ENCODE results near the gene LRRC4B.

The LRRC4B gene

DNA sequence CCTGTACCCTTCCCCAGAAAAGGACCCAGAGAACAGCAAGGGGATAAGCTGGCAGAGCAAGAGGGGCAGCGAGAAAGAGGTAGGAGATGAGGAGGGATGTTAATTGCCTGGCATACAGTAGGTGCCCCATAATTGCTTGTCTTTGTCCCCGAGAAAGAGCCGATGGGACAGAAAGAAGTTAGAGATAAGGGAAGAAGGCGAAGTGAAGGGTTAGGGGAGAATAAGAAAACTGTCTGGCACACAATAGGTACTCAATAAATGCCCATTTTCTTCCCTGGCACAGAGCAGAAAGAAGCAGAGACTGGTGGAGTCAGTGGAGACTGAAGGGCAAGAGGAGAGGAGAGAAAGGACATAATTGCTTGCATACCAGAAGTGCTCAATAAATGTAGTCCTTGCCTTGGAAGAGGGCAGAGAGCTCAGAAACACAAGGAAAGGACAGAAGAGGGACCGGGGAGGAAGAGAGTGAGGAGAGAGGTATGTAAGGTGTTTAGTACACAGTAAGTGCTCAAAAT is 73.2 kb downstream of the LRRC4B start:
- TF ChIP-seq, protein P1, sequence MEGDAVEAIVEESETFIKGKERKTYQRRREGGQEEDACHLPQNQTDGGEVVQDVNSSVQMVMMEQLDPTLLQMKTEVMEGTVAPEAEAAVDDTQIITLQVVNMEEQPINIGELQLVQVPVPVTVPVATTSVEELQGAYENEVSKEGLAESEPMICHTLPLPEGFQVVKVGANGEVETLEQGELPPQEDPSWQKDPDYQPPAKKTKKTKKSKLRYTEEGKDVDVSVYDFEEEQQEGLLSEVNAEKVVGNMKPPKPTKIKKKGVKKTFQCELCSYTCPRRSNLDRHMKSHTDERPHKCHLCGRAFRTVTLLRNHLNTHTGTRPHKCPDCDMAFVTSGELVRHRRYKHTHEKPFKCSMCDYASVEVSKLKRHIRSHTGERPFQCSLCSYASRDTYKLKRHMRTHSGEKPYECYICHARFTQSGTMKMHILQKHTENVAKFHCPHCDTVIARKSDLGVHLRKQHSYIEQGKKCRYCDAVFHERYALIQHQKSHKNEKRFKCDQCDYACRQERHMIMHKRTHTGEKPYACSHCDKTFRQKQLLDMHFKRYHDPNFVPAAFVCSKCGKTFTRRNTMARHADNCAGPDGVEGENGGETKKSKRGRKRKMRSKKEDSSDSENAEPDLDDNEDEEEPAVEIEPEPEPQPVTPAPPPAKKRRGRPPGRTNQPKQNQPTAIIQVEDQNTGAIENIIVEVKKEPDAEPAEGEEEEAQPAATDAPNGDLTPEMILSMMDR (conservative IDR thresholded peaks at IDR 0.05; ENCODE audit: low read depth, low read length): no peak
- no peak for DNase-seq (ENCODE audit: low read depth)
- H3K4me3 ChIP-seq (ENCODE audit: low read depth, low read length): no peak overlapping the region

DNA sequence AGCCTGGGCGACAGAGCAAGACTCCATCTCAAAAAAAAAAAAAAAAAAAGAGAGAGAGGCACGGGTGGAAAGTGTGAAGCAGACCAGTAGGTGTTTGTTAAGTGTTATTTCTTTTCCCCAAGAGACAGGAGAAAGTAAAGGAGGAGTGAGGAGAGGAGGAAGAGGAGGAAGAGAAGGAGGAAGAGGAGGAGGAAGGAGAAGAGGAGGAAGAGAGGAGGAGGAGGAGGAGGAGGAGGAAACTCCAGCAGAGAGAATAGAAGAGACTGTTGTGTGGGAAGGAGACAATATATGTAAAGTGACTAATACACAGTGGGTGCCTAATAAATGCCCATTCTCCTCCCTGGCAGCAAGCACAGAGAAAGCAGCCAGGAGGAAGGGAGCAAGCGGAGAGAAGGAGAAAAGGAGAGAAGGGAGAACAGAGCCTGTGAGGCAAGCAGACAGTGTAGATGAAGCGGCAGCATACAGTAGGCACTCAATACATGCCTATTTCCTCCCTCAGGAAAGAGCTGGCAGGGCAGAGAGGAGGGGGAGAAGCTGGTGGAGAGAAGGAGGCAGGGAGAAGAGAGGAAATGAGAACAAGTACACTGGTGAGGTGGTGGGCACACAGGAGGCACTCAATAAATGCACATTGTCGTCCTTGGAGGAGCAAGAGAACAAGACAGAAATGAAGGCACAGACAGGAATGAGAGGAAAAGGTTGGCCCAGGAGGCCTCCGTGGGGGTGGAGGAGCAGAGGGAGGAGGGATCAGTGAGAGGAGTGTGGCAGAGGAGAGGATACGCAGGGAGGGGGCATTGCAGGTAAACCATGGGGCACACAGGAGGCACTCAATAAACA is 73.8 kb downstream of the LRRC4B start:
- H3K4me3 ChIP-seq (ENCODE audit: low read depth, low read length): no peak overlapping the region
- no peak for DNase-seq (ENCODE audit: low read depth)
- TF ChIP-seq, protein P1 (conservative IDR thresholded peaks at IDR 0.05; ENCODE audit: low read depth, low read length): no peak

DNA sequence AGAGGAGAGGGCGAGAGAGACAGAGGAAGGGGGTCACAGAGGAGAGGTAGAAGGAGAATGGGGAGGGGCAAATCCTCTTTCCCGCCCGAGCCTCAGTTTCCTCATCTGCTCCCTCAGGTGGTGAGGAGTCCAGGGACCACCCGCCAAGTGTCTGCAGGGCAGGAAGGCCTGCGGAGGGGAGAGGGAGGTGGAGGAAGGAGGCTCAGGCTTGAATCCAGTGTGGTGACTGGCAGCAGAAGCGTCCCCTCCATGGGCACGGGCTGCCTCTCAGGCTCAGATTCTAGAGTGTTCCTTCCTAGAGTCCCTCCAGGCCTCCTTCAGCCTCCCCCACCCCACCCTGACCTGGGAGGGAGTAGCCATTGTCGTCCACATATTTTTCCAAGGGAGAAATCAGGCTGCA is 75.1 kb downstream of the LRRC4B start:
- TF ChIP-seq, protein P1 (conservative IDR thresholded peaks at IDR 0.05; ENCODE audit: low read depth, low read length): no peak
- DNase-seq (ENCODE audit: low read depth): no peak

DNA sequence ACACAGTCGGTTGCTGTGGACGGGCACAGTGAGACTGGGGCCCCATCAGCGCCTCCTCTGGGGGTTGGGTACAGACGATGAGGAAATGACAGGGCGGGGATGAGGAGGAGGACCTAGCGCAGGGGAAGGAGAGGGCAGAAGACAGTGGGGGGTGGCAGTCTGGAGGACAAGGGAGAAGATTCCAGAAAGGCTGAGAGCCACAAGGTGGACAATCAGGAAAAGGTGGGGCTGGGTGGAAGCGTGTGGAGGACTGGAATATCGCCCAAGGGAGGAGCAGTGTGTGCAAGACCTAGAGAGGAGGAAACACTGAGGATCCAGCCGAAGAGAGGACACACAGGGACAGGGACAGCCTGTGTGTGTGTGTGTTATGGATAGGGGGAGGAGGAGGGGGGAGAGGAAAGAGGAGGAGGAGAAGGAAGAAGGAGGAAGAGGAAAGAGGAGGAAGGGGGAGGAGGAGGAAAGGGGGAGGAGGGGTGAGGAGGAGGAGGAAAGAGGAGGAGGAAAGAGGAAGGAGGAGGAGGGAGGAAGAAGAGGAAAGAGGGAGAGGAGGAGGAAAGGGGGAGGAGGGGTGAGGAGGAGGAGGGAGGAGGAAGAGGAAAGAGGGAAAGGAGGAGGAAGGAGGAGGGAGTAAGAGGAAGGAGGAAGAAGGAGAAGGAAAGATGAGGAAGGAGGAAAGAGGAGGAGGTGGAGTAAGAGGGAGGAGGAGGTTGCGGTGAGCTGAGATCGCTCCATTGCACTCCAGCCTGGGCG is 75.8 kb downstream of the LRRC4B start:
- no peak overlapping the region for H3K4me3 ChIP-seq (ENCODE audit: low read depth, low read length)
- peak; percentile 13 for DNase-seq (ENCODE audit: low read depth)
- TF ChIP-seq, protein P1 (conservative IDR thresholded peaks at IDR 0.05; ENCODE audit: low read depth, low read length): no peak

More for the DNA sequence above, 75.1 kb downstream of the LRRC4B start:
- H3K4me3 ChIP-seq (ENCODE audit: low read depth, low read length): no peak overlapping the region

DNA sequence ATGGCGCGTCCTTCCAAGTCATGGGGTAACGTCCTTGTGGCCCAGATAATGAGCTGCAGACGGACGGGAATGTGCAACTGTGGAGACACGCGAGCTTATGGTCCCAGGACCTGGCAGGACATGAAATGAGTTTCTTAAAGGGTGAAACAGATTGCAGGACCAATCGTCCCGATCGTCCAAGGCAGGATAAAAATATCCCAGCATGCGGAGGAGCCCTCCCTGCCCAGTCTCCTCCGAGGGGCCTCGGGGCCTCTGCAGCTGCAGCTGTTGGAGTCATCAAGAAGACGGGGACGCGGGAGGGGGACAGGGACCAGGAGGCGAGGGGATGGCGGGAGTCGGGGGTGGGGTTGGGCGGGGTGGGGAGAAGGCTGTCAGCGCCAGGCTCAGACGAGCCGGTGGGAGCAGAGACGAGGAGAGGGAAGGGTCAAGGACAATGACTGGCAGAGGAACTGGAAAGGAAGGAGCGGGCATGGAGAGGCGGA is 77.2 kb downstream of the LRRC4B start:
- no peak for DNase-seq (ENCODE audit: low read depth)
- H3K4me3 ChIP-seq (ENCODE audit: low read depth, low read length): no peak overlapping the region
- TF ChIP-seq, protein P1 (conservative IDR thresholded peaks at IDR 0.05; ENCODE audit: low read depth, low read length): no peak

DNA sequence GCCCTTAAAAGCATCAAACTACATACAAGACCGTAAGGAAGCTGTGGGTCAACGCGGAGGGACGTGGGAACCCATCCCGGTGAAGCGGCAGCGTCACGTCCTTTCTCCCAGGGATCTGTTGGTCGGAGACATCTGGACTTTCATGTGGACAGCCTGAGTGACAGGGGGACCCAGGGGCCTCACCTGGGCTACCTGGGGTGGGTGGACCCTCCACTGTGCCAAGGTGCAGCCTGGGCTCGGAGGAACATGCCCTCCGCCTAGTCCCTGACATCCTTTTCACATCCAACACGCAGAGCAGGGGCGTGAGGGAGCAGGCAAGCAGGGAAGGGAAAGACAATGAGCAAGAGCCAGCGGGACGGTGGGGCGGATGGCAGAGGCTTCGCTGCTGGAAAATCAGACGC is 77.8 kb downstream of the LRRC4B start:
- DNase-seq (ENCODE audit: low read depth): no peak
- TF ChIP-seq, protein P1 (conservative IDR thresholded peaks at IDR 0.05; ENCODE audit: low read depth, low read length): no peak
- no peak overlapping the region for H3K4me3 ChIP-seq (ENCODE audit: low read depth, low read length)

All from choroid plexus epithelial cell (primary cell).